ENCODE data around the gene KIF26B. TPM values are rescaled to one million over a fixed set of nuclear protein-coding genes. Genes with fewer than 3 reads are reported as not detected.

The KIF26B gene
- total RNA-seq, 4 donors from 2014 or later: 0.90 to 2.0 (median 1.5) TPM

DNA sequence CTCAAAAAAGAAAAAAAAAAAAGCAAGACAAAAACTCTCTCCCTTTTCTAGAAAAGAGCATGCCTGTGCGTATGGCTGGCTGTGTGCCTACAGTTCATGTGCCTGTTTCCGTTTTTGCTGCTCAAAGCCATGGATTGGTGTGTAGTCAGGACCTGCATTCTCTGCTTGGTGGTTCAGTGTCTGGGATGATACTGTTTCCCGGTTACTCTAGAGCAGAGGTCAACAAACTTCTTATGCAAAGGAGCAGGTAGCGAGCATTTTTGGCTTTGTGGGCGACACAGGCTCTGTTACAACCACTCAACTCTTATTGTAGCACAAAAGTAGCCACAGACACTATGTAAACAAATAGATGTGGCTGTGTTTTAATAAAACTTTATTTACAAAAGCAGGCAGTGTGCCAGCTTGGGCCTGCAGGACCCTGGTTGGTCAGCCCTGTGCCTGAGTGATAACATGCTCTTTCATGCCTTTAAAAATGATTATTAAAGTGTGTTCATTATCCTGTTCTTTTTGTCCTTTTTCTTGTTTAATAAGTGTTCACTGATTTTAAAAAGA lies 524.2 kb downstream of the KIF26B start:
- DNase-seq (ENCODE audit: low spot score in 2 of 2): no peak
- TF ChIP-seq POLR2A (IDR thresholded peaks at IDR 0.05) (no peak), EP300 (IDR thresholded peaks at IDR 0.05) (no peak)
- TF ChIP-seq, protein P1, sequence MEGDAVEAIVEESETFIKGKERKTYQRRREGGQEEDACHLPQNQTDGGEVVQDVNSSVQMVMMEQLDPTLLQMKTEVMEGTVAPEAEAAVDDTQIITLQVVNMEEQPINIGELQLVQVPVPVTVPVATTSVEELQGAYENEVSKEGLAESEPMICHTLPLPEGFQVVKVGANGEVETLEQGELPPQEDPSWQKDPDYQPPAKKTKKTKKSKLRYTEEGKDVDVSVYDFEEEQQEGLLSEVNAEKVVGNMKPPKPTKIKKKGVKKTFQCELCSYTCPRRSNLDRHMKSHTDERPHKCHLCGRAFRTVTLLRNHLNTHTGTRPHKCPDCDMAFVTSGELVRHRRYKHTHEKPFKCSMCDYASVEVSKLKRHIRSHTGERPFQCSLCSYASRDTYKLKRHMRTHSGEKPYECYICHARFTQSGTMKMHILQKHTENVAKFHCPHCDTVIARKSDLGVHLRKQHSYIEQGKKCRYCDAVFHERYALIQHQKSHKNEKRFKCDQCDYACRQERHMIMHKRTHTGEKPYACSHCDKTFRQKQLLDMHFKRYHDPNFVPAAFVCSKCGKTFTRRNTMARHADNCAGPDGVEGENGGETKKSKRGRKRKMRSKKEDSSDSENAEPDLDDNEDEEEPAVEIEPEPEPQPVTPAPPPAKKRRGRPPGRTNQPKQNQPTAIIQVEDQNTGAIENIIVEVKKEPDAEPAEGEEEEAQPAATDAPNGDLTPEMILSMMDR (IDR thresholded peaks at IDR 0.05): no peak
- H3K27ac ChIP-seq: no peak overlapping the region
- peaks cover 0 to 10% (median 0%) of the 10 kb centered on the region in 4 donors for H3K9me3 ChIP-seq
- H3K4me3 ChIP-seq: no peak overlapping the region
- whole genome bisulfite sequencing, 2 donors: 84% methylated on average over 5 of the region's 5 CpGs
- H3K27me3 ChIP-seq: no peaks in the 10 kb centered on the region
- no peaks in the 10 kb centered on the region for H3K4me1 ChIP-seq
- H3K36me3 ChIP-seq: no peaks in the 10 kb centered on the region

DNA sequence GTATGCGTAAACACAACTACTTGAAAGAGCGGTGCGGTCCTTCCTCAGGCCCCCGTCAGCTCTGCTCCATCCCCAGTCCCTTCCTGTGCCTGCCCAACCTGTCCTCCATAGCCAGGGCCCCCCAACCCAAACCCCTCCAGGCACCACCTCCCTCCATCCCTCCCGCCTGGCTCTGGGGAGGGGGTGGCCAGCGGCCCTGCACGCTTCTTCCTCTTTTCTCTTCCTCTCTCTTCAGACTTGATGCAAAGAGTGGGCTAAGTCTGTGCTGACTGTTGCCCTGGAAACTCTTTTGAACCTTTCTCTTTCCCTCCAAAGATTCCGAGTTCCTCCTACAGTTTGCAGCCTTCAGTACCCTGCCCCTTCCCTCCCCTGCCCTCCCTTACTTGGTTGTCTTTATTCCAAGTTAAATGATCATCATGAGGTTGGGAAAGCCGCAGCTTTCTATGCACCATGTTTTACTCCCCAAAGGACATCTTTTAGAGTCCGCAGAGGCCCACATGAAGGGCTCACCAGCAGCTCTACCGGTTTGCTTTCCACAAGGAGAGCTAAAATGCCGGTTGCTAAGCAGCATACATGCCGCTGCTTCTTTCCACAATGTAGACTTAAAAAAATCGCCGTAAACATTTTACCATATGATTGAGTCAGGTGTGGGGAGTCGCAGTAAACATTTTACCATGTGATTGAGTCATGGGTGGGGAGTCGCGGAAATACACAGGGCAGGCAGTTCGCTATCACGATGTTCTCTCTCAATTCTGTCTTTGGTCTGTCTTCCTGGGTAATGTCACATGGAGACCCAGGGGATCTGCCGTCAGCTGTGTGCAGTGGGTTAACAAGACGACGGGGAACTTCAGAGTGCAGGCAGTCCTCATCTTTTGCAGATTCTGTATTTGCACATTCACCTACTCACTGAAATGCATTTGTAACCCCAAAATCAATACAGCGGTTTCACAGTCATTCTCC lies 525.3 kb downstream of the KIF26B start:
- no peak overlapping the region for H3K4me3 ChIP-seq
- H3K36me3 ChIP-seq: no peaks in the 10 kb centered on the region
- DNase-seq (ENCODE audit: low spot score in 2 of 2): no peak
- TF ChIP-seq EP300 (IDR thresholded peaks at IDR 0.05): no peak
- no peak for TF ChIP-seq POLR2A (IDR thresholded peaks at IDR 0.05)
- TF ChIP-seq, protein P1 (IDR thresholded peaks at IDR 0.05): no peak
- peaks cover 0 to 10% (median 0%) of the 10 kb centered on the region in 4 donors for H3K9me3 ChIP-seq
- H3K27ac ChIP-seq: no peak overlapping the region
- H3K4me1 ChIP-seq: no peaks in the 10 kb centered on the region
- no peaks in the 10 kb centered on the region for H3K27me3 ChIP-seq
- WGBS, 2 donors: 80 to 82% methylated on average over 24 of the region's 24 CpGs

DNA sequence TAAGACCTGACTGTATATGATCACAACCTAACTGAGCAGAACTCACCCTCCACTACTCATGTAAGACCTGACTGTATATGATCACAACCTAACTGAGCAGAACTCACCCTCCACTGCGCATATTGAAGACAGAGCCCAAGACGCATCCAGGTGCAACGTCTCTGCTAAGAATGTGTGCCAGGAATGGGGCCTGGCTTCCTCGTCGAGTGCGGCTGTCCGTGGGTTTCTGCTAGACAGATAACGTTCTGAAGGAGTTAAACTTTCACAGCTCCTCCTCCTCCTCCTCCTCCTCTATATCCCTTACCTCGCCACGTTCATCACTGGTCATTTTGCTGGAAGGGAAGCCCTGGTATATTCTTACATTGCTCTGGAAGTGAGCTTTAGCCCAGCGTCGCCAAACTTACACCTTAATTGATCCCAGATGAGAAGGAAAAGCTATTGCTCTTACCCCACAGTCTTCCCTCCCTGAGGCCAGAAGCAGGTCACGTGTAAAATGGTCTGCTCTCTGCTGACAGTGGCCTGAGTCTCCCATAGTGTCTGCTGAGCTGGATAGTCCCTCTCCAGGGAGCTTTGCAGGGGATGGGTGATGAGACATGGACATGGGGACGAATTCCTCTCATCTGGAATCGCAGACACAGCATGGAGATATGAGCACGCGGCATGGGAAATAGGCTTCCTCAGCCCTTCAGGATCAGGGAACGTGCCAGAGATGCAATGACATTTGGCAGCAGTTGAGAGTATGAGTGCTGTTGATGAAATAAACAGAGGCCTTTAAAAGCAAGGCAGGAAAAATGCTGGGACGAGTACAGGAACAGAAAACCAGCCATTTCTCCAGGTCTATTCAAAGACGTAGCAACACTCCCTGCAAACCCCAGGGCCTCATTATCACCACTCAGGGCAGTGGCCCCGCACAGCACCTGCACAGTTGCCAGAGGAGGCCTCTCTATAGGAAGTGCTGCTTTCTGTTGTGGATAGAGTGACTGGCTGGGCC lies 528.1 kb downstream of the KIF26B start:
- Histone ChIP-seq H3K36me3 (peaks cover 0 to 2% (median 0%) of the 10 kb centered on the region in 3 donors), H3K9me3 (peaks cover 0 to 23% (median 0%) of the 10 kb centered on the region in 4 donors), H3K27me3 (no peaks in the 10 kb centered on the region), H3K4me1 (no peaks in the 10 kb centered on the region), H3K27ac (no peak overlapping the region), H3K4me3 (no peak overlapping the region)
- 63% methylated on average over 21 of the region's 21 CpGs for whole genome bisulfite sequencing, 2 donors
- DNase-seq (ENCODE audit: low spot score in 2 of 2): no peak
- TF ChIP-seq EP300 (IDR thresholded peaks at IDR 0.05) (no peak), POLR2A (IDR thresholded peaks at IDR 0.05) (no peak)
- TF ChIP-seq, protein P1 (IDR thresholded peaks at IDR 0.05): no peak

DNA sequence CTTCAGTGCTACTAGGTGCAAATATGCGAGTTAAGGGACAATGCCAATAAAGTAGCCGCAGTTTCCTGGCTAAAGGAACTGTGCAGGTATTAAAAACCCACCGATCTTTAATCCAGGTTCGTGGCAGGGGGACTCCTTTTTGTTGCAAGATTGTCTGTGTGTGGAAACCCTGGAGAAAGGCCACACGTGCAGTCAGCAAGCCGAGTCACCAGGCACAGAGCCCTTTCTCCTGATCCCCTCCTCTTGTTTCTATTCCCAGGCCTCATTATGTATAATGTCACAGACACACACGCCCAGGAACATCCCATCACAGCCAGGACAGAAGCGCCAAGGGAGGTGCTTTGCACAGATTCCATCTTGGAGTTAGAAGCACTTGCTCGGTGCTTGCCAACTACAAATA lies 528.9 kb downstream of the KIF26B start:
- 73 to 74% methylated on average over 9 of the region's 9 CpGs for WGBS, 2 donors
- Histone ChIP-seq H3K27me3 (no peaks in the 10 kb centered on the region), H3K9me3 (peaks cover 0 to 28% (median 0%) of the 10 kb centered on the region in 4 donors), H3K4me3 (no peak overlapping the region), H3K36me3 (peaks cover 0 to 2% (median 0%) of the 10 kb centered on the region in 3 donors), H3K27ac (no peak overlapping the region), H3K4me1 (no peaks in the 10 kb centered on the region)
- TF ChIP-seq POLR2A (IDR thresholded peaks at IDR 0.05) (no peak), EP300 (IDR thresholded peaks at IDR 0.05) (no peak)
- TF ChIP-seq, protein P1 (IDR thresholded peaks at IDR 0.05): no peak
- DNase-seq (ENCODE audit: low spot score in 2 of 2): no peak

Data from tibial nerve (tissue), 4 donors.